NCI-H82 treated with DMSO at 0.1 percent for 48 hours (cell line): Measurements from ENCODE around the gene ERN1.
"Not testable (repeated sequence)": the region's sequence is repeated elsewhere in the genome, so short reads cannot be mapped to it uniquely, and the experiment has no call there.

ENCODE experiments used
- DNase-seq: peaks from one replicate; lab custom pipeline; 2025; ENCODE audit not compliant: unreplicated experiment; lab: John Stamatoyannopoulos, UW

The ERN1 gene

DNA sequence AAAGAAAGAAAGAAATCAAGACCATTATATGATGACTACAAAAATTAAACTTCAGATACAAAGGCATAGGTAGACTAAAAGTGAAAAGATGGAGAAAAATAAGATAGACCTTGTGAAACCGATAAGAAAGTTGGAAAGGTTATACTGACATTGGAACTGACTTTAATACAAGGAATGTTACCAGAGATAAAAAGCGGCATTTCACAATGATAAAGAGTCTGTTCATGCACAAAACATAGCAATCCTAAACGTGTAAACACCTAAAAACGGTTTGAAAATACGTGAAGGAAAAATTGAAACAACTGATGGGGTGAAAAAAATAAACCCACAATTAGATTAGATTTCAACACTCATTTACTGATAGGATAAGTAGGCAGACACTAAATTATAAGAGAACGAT is 9.6 kb upstream of the ERN1 start:
- DNase-seq, result no peak

DNA sequence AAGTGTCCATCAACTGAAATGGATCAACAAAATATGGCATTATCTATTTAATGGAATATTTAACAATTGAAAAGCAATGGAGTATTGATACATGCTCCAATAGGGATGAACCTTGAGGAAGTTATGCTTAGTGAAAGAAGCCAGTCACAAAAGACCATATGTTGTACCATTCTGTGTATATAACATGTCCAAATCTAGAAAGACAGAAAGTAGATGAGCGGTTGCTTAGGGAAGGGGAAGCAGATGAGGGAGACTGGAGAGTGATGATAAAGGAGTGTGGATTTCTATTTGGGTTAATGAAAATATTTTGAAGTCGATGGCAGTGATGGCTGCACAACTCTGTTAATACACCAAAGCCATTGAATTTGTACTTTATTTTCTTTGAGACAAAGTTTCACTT is 8.5 kb upstream of the ERN1 start:
- DNase-seq, result no peak

DNA sequence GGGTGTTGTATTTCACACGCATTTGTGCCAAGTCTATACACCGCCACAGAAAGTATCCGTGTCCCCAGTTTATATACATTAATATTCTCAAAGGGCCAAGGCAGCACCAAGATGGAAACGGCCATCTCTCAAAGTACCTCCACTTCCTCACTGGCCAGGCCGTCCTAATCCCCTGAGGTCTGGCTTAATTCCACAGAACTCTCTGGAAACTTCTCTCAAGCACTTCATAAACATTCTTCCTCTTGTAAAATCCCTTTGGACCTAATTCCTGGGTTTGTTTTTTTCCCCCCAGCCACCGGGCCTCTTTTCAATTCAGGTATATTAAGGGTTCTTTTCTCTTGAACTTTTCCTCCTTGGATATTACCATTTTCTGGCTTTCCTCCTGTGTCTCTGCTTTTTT is 5.1 kb upstream of the ERN1 start:
- DNase-seq, result no peak

DNA sequence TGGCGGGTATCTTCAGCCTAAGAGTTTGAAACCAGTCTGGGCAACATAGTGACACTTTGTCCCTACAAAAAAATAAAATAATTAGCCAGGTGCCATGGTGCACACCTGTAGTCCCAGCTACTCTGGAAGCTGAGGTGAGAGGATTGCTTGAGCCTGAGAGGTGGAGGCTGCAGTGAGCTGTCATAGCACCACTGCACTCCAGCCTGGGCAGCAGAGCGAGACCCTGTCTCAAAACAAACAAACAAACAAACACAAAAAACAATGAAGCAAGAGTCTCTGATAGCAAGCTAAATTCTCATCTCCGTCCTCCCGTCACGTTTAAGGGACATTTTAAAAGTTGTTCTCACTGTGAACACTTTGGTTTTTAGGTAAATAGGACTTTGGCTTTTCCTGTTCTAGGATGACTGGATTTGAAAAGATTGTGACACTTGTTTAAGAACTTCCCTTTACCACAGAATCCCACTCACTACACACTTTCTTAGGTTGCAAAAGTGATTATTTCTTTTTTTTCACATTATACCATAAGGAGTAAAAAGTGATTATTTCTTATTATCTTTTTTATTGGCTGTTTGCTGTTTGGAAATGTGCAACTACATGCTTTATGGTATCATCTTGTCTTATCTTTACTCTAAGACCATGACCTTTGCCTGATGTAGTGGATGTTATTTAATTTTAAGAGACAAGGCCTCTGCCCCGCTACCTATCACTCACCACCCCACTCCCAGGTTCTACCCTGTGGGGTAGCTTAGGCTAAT is 4.4 kb upstream of the ERN1 start:
- DNase-seq, result no peak

DNA sequence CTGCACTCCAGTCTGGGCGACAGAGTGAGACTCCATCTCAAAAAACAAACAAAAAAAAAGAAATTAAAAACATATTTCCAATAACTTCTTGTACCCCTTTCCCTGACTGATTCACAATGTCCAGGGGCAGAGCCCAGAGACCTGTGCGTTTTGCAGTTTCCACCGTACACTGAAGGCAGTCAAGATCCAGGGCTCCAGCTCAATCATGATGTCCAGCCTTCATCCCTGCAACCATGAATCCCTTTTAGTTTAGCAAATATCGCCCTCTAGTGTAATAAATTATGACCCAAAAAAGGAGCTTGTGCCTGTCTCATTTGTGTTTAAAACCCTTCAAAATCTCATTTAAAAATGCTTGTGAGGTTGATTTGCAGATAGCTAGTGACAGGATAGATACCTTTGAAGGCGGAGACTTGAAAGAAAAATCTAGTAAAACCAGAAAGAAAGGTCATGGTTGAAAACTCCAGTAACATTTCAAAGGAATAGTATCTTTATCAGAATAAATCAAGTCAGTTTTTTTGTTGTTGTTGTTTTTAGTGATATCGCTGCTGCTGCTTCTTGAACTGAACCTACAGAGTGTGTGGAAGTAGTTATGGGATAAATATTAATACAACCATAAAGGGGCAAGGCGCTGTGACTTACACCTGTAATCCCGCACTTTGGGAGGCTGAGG is 3.7 kb upstream of the ERN1 start:
- DNase-seq, result peak; percentile 80

DNA sequence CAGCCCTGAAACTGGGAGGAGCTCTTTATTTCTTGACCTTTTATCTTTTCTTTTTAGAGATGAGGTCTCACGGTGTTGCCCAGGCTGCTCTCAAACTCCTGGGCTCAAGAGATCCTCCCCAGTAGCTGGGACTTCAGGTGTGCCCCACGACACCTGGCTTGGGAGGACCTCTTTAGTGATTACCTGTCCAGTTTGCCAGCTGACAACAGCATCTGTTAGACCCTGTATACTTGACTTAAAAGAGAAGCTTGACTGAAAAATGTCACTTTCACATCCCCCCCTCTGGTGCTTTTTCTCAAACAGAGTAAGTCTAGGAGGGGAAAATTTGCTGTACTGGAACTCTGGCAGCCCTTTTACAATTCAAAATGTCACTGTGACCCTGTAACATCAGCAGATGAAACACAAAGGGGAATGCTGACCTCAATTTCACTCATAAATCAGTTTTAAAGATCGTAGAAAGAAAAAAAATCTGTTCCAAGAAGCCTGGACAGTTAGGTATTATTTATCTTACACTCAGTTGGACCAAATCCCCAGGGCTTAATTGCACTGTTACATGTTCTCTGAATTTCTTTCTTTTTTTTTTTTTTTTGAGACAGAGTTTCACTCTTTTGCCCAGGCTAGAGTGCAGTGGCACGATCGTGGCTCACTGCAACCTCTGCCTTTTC is 1.8 kb upstream of the ERN1 start:
- DNase-seq, result no peak

DNA sequence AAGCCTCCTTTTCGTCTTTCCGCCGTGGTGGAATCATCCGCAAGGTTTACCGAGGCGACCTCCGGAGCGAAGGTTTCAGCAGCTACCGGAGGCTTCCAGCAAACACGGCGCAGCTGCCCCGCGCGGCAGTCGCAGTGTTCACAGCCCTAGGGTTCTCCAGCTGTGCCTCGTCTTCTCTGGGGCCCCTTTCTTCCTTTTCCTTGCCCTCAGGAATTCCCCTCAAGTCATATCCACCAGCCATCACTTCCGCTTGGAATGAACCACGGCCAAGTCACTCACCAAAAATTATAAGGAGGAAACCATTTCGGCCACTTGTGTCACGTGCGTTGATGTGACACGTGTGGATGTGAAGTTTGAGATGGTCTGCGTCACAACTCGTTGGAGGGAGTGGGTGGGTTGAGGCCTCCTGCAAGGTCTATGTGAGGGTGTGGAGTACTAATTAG is 636 bp upstream of the ERN1 start:
- no peak for DNase-seq

DNA sequence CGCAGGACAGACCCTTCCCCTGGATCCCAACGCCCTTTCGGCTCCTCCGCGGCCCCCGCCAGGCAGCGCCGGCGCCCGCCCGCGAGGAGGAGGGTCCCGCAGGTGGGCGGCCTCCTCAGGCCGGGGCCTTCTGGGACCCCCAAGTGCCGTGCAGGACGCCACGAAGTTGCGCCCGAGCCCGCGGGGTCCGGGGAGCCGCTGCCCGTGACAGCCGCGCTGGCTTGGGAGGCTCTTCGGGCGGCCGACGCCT is 504 bp downstream of the ERN1 start:
- DNase-seq, result no peak

DNA sequence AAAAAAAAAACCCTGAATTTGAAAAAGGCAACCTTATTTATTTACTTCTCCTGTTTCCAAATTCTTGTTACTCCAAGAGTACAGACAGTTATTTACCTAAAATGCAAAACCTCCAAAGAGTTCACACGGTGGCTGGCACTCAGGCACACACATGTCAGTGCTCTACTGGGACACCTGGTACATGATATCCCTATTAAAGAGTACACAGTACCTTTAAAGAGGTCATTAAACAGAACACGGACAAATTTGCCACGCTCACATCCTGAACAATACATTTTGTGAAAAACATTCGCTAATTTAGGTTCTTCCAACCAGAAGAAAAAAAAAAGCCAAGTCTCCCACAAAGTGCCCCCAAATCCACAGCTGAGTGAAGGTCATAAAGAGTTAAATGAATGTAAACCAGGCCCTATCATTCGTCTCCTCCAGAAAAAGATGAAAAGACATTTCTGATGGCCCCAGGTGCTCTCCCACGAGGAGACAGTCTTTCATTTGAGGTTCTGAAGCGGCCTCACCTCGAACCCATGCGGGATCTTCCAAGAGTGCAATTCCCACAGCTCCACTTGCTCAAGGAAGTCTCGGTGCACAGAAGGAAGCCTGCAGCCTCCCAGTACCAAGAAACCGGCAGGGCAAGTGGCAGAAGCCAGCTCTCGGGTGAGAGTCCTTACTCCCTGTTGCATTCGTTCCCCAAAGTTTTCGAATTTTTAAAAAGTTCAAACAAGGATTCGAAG is 993 bp downstream of the ERN1 start:
- no peak for DNase-seq

DNA sequence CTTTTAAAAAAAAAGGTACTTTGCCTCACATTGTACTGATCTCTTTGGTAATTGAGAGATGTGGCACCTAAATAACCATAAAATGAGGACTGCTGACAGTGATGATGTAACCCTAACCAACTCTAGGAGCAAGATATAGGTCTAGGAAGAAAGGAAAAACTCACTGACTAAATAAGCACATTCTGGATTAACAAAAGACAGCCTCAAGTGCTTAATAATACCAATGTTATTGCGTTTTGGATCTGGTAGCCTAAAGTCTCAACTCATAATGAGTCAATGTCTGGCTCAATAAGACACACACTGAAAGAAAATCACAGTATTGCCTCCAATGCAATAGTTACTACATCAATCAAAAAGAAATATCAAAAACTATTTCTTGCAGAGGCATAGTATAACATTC is 3.0 kb downstream of the ERN1 start:
- DNase-seq, result no peak

DNA sequence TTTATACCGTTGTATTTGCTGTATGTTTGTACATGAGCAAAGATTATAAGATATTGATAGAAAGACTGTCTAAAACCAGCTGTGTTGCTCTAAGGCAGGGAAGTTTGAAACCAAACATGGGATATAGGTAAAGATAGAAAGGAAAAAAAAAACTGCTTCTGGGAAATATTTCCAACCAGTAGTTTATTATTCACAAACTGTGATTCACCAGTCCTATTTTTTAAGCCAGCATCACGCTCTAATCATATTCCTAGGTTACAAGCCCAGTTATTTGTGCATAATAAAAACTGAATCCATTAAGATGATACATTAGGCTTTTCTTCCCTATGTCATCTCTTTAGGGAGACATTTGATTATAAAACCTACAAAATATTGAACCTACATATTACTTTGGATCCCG is 4.0 kb downstream of the ERN1 start:
- DNase-seq, result no peak

DNA sequence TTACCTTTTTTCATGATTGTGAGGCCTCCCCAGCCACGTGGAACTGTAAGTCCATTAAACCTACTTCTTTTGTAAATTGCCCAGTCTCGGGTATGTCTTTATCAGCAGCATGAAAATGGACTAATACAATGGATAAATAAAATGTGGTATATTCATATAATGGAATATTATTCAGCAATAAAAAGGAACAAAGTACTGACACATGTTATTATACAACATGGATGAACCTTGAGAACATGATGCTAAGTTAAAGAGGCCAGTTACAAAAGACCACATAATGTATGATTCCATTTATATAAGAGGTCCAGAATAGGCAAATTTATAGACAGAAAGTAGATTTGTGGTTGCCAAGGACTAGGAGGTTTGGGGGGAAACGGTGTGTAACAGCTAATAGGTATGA is 5.3 kb downstream of the ERN1 start:
- no peak for DNase-seq

DNA sequence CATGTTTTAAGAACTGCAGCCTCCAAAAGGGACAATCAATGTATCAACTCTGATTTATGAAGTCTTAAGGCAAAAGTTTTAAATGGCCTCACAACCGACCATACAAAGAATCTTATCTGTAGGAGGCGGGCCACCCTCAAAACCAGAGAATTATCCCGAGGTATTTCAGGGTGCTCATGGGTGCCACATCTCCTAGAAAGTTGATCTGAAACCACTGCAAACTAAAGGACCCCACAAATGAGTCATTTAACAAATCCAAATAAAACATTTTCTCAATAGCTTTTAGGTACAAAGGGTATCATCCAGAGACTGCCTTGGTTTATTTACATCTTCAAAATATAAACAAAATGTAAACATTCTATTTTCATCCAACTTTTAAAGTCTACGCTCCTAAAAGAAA is 6.8 kb downstream of the ERN1 start:
- DNase-seq, result no peak

DNA sequence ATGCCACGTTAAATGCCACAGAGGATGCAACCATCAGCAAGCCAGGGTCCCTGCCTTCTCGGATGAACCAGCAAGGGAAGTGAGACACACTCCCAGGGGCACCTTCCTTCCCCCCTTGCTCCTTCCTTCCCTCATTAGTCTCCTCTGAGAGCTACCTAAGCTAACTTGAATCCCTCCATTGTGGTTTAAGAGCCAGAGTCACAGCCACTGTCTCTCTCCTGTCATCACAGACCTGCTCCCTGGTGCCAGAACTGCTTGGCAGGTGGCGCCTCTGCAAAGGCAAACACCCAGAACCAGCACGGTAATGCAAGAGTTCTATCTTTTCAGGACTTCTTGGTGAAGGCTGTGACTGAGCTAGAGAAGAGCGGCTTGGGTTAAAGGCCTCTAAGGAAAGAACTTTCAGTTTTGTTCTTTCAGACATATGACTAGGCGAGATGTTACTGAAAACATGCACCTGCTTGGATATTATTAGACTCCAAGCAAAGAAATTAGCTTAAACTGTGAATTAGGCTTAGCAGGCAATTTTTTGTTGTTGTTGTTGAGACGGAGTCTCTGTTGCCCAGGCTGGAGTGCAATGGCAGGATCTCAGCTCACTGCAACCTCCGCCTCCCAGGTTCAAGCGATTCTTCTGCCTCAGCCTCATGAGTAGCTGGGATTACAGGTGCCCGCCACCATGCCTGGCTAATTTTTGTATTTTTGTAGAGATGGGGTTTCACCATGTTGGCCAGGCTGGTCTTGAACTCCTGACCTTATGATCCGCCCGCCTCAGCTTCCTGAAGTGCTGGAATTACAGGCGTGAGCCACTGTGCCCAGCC is 8.8 kb downstream of the ERN1 start:
- DNase-seq, result not testable (repeated sequence)

DNA sequence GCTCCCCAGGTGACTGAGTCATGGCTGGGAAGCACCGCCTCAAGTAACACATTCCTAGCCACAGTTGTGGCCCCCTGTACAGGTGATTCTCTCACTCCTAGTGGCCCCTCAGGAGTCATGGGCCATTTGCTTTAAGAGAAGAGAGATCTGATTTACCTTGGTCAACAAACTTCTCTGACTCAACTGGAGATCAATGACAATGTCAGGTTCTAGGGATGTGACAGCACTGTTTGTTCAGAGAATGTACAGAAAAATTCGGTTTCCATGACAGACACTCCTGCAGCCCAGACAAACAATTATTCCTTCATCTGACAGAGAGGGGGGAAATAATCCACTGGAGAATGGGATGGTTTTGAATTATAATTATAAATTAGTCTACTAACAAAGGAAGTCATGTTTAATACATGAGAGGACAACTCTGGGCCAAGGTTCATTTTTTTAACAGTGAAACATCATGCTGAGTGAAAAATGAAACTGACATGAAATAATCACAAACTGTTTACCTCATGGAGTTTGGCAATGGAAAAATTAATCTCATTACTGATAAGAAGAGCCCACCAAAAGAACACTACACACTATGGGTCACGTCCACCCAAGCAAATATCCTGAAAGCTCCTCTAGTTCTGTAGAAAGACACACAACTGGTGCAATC is 9.7 kb downstream of the ERN1 start:
- no peak for DNase-seq

DNA sequence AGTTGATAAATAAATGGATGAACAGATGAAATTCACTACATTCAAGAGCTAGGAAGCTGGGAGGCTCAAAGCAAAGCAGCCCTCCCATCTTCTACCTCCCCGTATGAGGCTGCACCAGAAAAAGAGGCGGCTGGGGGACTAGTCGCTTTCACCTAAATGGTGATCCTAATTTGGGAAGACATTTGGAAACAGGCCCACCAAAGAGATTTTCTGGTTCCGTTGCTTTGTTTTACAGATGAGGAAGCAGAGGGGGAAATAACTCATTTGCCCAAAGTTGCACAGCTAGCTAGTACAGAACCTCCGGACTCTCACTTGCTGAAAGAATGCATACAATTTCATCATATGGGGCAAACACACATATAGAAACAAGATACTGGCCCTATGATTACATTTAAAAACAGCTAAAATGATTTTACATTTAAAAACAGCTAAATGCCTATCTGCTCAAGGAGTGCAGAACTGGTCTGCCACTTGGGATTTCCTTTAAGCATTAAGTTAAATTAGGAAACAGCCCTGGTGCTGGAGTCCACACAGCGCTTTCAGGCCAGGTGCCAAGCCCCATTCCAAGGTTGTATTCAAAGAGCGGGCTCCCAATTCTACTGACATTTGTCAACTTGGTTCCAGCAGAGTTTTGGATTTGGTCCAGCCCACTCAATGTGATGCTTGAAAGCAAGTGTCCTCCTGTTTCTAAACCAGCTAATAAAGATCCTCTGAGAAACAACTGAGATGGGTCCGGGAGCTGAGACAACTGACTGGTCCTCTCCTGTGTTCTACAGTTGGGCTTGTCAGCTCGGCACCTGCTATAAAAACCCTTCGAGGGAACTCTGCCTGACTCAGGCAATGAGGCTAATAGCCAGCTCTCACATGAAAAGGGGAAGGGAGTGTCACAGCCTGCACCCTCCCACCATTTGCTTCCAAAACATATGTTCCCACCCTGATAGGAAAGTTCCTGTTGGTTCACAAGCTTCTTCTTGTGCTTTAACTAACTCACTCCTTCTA is 11.7 kb downstream of the ERN1 start:
- no peak for DNase-seq

DNA sequence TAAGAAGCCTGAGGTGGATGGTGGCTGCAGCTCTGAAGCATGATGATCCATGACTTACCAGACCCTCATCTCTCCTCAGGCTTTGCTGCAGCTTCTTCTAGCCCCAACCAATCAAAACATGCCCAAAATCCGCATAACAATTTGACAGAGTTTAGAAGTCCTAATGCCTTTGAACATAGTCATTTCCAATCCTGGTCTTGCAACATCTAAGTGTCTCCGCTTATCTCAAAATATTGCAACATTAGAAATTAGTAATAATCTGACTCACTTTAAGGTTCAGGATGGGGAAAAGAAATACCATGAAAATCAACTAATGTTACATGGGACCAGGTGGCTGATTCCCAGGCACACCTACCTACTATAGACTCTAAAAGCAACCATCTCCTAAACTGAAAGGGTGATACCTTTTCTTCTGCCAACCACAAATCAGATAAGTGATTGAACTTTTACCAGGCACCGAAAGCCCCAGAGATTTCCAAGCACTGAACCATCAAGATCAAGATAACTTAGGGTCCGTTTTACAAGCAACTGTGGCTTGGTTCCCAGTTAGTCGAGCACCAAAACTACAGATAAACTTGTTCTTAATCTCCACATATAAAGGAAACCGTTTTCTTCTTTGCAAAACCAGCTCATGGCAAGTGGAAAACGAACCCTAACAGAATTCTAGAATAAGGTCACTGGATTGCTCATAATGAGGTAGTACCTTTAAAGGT is 14.0 kb downstream of the ERN1 start:
- no peak for DNase-seq

DNA sequence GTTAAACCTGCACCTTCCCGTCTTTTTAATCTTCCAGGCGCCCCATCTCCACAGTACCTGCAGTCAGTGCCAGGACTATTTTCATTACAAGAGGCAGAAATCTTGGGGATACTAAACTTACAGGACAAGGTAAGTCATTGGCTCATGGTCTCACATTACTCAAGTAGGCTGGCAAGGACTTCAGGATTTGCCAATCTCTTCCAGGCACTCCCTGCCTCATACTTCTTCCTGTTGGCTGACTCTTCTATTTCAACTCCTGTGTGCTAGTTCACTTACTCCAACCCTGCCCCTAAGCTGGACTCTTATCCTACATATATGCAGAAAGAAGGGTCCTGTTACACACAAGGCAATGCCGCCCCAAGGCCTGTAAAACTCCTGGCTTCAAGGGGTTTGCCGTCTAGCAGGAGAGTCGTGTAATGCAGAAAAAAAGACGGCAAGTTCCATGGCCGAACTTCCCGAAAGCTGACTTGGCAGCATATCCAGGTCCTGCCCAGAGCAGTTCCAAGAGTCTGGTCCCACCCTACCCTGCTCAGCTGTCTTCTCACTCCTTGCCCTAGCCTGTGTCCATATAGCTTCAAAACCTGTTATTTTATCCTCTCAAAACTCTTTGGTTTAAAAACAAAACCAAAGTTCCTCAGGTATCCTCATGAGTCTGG is 14.8 kb downstream of the ERN1 start:
- DNase-seq, result no peak
